Endothelial cell of umbilical vein (primary cell): Measurements from ENCODE around the gene BCL3. TPM values are rescaled to one million over a fixed set of nuclear protein-coding genes. Genes with fewer than 3 reads are reported as not detected.

Experiments
- BruUV-seq: library from RNA; stranded (reverse); fragments of 400-500 nt; replicated peaks from 2 replicates; lab custom pipeline; 2021; lab: Mats Ljungman, UMichigan
- CTCF ChIA-PET: fragments of 300-600, 350-600 bp; sonication (Branson Sonifier 250); formaldehyde crosslinking; loops from one replicate; lab custom pipeline; 2021; ENCODE audit warnings: antibody characterized with exemption, inconsistent platforms; lab: Charles Lee
- POLR2A ChIA-PET: fragments of 300-600, 350-600 bp; sonication (Branson Sonifier 250); formaldehyde crosslinking; loops from one replicate; lab custom pipeline; 2021; ENCODE audit warnings: antibody characterized with exemption, inconsistent platforms; lab: Charles Lee
- DNase-seq: peaks from one replicate; pipeline ENCODE4 v3.0.0-alpha.2; 2011; ENCODE audit warnings: low read depth, low spot score
- FAIRE-seq: peaks from 2 replicates; lab custom pipeline; 2011; peaks lifted over from hg19 to GRCh38; lab: Jason Lieb, UNC
- H2AFZ ChIP-seq: 2 replicates; pipeline ENCODE4 v1.6.0; 2012; ENCODE audit warnings: low read depth, low read length, control low read depth, inconsistent platforms
- H3K27ac ChIP-seq: 2 replicates; pipeline ENCODE4 v1.5.1; 2011; ENCODE audit warnings: low read depth, mild to moderate bottlenecking, control low read depth, low read length, moderate library complexity; ENCODE audit not compliant: insufficient read depth
- H3K27me3 ChIP-seq, 2 experiments: 2 replicates each; pipeline versions ENCODE4 v1.6.0 to v1.6.1; 2011; ENCODE audit warnings: low read length in 2 of 2, mixed read lengths in 1 of 2; ENCODE audit not compliant: control insufficient read depth in 2 of 2, insufficient read depth in 2 of 2
- H3K36me3 ChIP-seq, 2 experiments: 2 replicates in 1 of 2; 3 replicates in 1 of 2; pipeline ENCODE4 v1.5.1; 2011; ENCODE audit warnings: low read length in 2 of 2, mild to moderate bottlenecking in 1 of 2, moderate library complexity in 1 of 2; ENCODE audit not compliant: control insufficient read depth in 2 of 2, insufficient read depth in 2 of 2; ENCODE audit errors: extremely low read depth in 1 of 2
- H3K4me1 ChIP-seq: 3 replicates; pipeline ENCODE4 v1.5.1; 2011; ENCODE audit warnings: mild to moderate bottlenecking, low read length; ENCODE audit not compliant: control insufficient read depth, insufficient read depth; ENCODE audit errors: extremely low read depth
- H3K4me2 ChIP-seq: 2 replicates; pipeline ENCODE4 v1.6.1; 2011; ENCODE audit warnings: low read length, control low read depth, mixed read lengths; ENCODE audit not compliant: insufficient read depth
- H3K4me3 ChIP-seq, 3 experiments: fragments of 200-600 bp in 1 of 3; sonication (generic), shearing (Covaris generic) in 1 of 3; replicated peaks in 1 of 3; 2 replicates each; pipeline ENCODE4 v1.5.1; 2011 to 2016; ENCODE audit warnings: control low read depth in 3 of 3, low read length in 3 of 3, mild to moderate bottlenecking in 2 of 3, inconsistent platforms in 1 of 3, low read depth in 1 of 3, moderate library complexity in 1 of 3; ENCODE audit not compliant: insufficient read depth in 1 of 3
- H3K79me2 ChIP-seq: 2 replicates; pipeline ENCODE4 v1.6.0; 2012; ENCODE audit warnings: low read length, inconsistent platforms; ENCODE audit not compliant: control insufficient read depth, insufficient read depth
- H3K9ac ChIP-seq: replicated peaks from 2 replicates; pipeline ENCODE3; 2011; ENCODE audit warnings: low read length, control low read depth; ENCODE audit not compliant: insufficient read depth; ENCODE audit errors: extremely low read depth
- H3K9me1 ChIP-seq: replicated peaks from 3 replicates; pipeline ENCODE4 v1.6.0; 2011; ENCODE audit warnings: mild to moderate bottlenecking, low read length; ENCODE audit not compliant: control insufficient read depth, insufficient read depth; ENCODE audit errors: extremely low read depth
- H3K9me3 ChIP-seq: replicated peaks from 2 replicates; pipeline ENCODE4 v1.5.1; 2012; ENCODE audit warnings: low read length, inconsistent platforms; ENCODE audit not compliant: control insufficient read depth, insufficient read depth
- H4K20me1 ChIP-seq: replicated peaks from 2 replicates; pipeline ENCODE3; 2011; ENCODE audit warnings: mild to moderate bottlenecking, low read length; ENCODE audit not compliant: control insufficient read depth, insufficient read depth; ENCODE audit errors: extremely low read depth
- CTCF ChIP-seq, 2 donors: IDR thresholded peaks; 1 replicate in 1 of 2; 2 replicates in 1 of 2; pipeline ENCODE4 v1.5.1; 2011; ENCODE audit warnings: low read length in 2 of 2, mild to moderate bottlenecking in 2 of 2, moderate library complexity in 2 of 2, control low read depth in 1 of 2, inconsistent platforms in 1 of 2, low read depth in 1 of 2; ENCODE audit not compliant: insufficient read depth in 1 of 2; ENCODE audit errors: extremely low read depth in 1 of 2
- FOS ChIP-seq: IDR thresholded peaks from 2 replicates; pipeline ENCODE4 v1.6.1; 2011; ENCODE audit warnings: mild to moderate bottlenecking, low read length, moderate library complexity, borderline replicate concordance; ENCODE audit not compliant: insufficient read depth
- GATA2 ChIP-seq: IDR thresholded peaks from 2 replicates; pipeline ENCODE4 v1.7.0; 2011; ENCODE audit warnings: low read depth, mild to moderate bottlenecking, moderate library complexity, mixed read lengths, low read length; ENCODE audit not compliant: insufficient read length, insufficient read depth
- JUN ChIP-seq: IDR thresholded peaks from 2 replicates; pipeline ENCODE4 v1.6.1; 2011; ENCODE audit warnings: borderline replicate concordance, low read depth; ENCODE audit not compliant: insufficient read length, insufficient read depth
- MYC ChIP-seq: IDR thresholded peaks from one replicate; pipeline ENCODE4 v1.6.1; 2011; ENCODE audit warnings: mild to moderate bottlenecking, low read depth, low read length
- dilution Hi-C: fragments of 300-500 bp; cut with MboI; formaldehyde crosslinking; loops from one replicate; pipeline ENCODE4 v1.15.0; 2019; ENCODE audit warnings: low sequenced_read_pairs; ENCODE audit not compliant: extremely low pct_ligation_motif_present
- intact Hi-C: fragments of 100-400 bp; cut with micrococcal nuclease; formaldehyde crosslinking; loops from one replicate; pipeline ENCODE4 v1.10.0; 2022
- polyA plus RNA-seq, 4 experiments: library from polyadenylated mRNA; depleted of rRNA in 3 of 4; stranded (reverse) in 3 of 4; unstranded in 1 of 4; fragments of >200 nt; gene quantifications; 2 replicates each; pipeline versions ENCODE4 v1.2.1 to v1.2.3, GENCODE V29; 2011 to 2012; ENCODE audit warnings: missing spikeins in 1 of 4
- total RNA-seq: library from RNA; stranded (reverse); gene quantifications from 2 replicates; pipeline ENCODE4 v1.2.3, GENCODE V29; 2021

BCL3 gene
- total and polyA plus RNA-seq, 2 donors (not counting 3 experiments of a cell fraction or from before 2014, with no cell fraction given): 11.0 to 26.9 TPM

GRCh38 chr19:44712864-44713515 lies 35.5 kb upstream of the BCL3 start:
- H2AFZ ChIP-seq: no peak overlapping the region
- no TSS peak for BruUV-seq

More at GRCh38 chr19:44712864-44713515, 35.5 kb upstream of the BCL3 start:
- intact Hi-C loops (no loop called here), dilution Hi-C loops (no loop called here)
- H3K27ac ChIP-seq: no peak overlapping the region
- DNase-seq: no peak
- ChIA-PET POLR2A (no interaction called here), CTCF (interaction anchor here (0.6 to 3.2 kb wide), 7 partner anchors 10 to 106 kb away, joined by 3 to 21 read pairs (median 5); no protein-coding TSS in a partner anchor)
- TF ChIP-seq CTCF (IDR thresholded peaks at IDR 0.05; ENCODE audit: extremely low read depth in 1 of 2, insufficient read depth in 1 of 2, low read depth in 1 of 2, low read length in 2 of 2): no peak
- no peak for TF ChIP-seq GATA2
- TF ChIP-seq JUN: no peak
- no peak for TF ChIP-seq MYC
- TF ChIP-seq FOS: no peak
- no peaks in the 10 kb centered on the region for H3K27me3 ChIP-seq
- no peak for FAIRE-seq
- H3K9ac ChIP-seq: no peak overlapping the region
- H3K9me1 ChIP-seq: no peaks in the 10 kb centered on the region
- peaks cover 0 to 4% of the 10 kb centered on the region in 2 experiments for H3K36me3 ChIP-seq
- H4K20me1 ChIP-seq: no peaks in the 10 kb centered on the region
- H3K4me2 ChIP-seq: no peak overlapping the region
- H3K4me1 ChIP-seq: peaks cover 12% of the 10 kb centered on the region
- no peak overlapping the region for H3K4me3 ChIP-seq
- peaks cover 2% of the 10 kb centered on the region for H3K9me3 ChIP-seq
- H3K79me2 ChIP-seq: peaks cover 10% of the 10 kb centered on the region
